CMK (cell line): ENCODE data around the gene HEXIM2.
"Not testable (repeated sequence)": the region's sequence is repeated elsewhere in the genome, so short reads cannot be mapped to it uniquely, and the experiment has no call there.

Experiments
- DNase-seq: peaks from one replicate; pipeline ENCODE4 v3.0.0-alpha.2; 2010; ENCODE audit warnings: low read depth

HEXIM2 gene

DNA sequence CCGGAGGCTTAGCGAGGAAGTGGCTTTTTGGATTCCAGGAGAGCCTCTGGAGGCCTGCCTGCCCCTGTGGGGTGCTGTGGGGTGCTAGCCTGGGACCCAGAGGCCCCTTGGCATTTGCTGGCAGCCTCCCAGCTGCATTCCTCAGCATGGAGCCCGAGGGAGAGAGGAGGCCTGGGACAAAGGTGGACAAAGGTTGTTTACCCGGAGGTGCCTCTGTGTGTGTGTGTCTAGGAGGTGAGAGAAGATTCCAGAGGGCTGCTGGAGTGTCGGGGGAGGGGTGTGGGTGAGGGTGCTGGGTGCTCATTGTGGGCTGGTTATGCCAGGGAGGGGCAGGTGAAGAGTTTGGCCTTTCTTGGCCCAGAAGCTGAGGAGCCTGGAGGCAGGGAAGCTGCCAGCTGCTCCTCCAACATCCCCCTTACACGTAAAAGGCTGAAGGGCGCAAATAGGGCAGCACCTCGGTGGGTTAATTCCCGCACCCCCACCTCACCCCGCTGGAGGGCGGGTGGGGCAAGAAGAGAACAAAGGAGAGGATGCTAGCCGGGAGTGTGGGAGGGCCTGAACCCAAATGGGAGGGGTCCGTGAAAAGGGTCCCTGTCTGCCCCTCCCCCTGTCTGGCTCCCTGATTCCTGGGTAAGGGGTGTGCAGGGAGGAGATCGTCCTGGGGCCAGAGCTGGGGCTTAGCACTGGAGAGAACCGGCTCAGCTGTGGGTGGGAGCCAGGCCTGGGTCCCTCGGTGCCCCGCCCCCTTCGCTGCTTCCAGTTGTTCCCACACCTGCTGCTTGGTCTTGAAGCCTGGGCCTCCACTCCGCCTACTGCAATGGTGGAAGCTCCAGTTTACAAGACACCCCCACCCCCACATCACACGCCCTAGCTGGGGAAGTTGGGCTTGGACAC lies 9.9 kb downstream of the HEXIM2 start:
- DNase-seq, result no peak

DNA sequence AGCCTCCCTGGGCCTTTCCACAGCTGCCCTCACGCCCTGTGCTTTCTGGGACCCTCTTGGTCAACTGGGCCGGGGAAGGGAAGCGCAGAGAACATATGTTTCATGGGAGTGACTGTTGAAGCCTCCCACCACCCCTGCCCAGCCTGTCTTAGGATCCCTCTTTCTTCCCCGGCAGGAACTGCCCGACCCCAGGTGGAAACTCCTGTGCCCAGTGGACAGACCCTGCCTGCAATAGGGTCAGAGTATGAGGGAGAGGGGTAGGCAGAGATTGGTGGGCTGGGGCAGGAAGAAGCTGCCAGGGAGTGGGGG lies 10.5 kb downstream of the HEXIM2 start:
- DNase-seq, result no peak

DNA sequence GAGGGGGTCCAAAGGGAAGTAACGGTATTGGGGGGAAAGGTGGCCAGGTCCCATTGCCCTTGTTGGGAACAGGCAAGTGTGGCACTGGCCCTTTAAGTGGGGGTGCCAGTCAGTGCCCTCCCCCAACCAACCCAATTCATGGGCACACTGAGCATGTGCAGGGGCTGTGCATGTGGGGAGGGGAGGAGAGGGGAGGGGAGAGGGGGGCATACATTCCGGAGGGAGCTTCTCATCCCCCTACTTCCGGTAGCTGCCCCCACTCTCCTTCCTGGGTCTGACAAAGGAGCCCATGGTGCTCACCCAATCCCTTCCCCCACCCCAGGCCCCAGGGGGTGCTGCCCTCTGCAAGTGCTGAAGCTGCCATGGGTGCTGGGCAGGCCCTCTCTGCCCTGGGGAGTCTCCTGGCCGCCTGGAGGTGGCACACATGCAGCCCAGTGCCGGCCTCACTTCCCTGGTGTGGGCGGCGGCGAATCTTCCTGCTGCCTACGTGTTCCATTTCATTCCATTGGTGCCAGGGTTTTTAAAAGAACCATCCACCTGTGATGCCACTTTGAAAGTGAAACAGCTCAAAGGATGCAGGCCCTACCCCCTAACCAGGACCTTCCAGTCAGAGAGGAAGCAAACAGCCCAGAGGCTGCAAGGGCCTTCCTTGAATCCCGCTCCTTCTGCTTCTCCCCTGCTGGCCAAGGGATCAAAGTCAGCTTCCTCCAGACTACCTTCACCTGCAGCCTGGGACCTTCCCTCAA lies 11.0 kb downstream of the HEXIM2 start:
- no peak for DNase-seq

DNA sequence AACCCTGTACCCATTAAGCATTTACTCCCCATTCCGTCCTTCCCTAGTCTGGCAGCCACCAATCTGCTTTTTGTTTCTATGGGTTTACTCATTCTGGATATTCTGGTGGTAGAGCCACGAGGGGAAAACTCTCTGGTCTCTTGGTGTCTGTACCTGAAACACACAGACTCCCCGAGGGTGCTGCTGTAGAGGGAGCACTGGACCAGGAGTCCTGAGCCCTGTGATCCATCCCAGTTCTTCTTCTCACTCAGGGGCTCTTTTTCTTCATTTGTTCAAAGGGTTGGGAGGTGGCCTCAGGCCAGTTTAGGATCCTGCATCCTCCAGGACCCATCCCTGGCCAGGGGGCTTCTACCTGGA lies 14.1 kb downstream of the HEXIM2 start:
- no peak for DNase-seq

DNA sequence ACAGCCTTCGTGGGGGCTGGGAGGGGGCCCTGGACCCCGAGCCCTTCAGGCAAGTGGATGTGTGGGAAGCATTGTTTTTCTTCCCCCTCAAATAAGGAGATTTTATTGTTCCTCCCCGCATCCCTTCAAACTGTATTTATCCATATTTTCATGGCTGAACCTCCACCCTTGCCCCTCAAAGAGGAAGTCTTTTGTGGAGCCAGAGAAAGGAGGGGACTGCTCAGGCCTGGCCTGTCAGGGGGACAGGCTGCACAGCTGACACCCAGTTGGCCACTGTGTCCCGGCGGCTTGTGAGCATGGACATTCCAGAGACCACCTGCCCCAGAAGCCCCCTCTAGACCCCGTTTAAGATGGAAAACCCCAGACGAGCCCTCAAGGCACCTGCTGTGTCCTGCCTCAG lies 15.9 kb downstream of the HEXIM2 start:
- no peak for DNase-seq

DNA sequence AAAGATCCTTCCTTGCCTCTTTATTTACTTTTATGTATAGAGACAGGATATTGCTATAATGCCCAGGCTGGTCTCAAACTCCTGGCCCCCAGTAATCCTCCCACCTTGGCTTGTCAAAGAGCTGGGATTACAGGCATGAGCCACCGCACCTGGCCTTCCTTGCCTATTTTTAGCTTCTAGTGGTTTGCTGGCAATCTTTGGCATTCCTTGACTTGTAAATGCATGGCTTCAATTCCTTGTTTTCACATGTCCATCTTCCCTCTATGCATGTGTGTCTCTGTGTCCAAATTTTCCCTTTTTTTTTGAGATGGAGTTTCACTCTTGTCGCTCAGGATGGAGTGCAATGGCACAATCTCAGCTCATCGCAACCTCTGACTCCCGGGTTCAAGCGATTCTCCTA lies 22.5 kb downstream of the HEXIM2 start:
- no peak for DNase-seq

DNA sequence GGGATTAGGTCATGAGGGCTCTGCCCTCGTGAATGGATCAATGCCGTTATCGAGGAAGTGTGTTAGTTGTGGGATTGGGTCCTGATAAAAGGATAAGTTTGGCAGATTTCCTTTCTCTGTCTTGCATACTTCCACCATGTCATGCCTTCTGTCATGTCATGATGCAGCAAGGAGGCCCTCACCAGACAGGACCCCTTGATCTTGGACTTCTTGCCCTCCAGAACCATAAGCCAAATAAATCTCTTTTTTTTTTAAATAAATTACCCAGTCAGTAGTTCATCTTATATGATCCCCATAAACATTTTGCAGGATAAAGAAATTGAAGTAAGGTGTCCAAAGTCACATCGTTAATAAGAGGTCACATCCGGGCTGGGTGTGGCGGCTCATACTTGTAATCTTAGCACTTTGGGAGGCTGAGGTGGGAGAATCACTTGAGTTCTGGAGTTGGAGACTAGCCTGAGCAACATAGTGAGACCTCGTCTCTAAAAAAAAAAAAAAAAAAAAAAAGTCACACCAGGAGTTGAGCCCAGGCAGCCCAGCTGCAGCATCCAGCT lies 25.2 kb downstream of the HEXIM2 start:
- no peak for DNase-seq

DNA sequence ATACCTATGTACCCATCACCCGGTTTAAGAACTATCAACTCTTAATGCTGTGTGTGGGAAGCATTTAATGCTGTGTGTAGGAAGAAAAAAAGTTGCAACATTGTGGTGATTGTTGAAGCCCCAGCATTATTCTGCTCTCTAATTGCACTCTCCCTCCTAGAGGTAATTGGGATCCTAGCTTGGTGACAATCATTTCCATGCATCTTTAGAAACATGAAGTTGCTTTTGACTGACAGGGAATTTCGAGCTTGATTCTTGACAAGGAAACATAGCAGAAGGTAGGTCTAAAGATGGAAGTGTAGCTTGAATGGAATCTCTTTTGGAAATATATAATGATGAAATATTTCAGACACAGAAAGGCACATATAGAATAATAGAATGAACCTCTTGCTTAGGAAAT lies 27.3 kb downstream of the HEXIM2 start:
- DNase-seq, result no peak

DNA sequence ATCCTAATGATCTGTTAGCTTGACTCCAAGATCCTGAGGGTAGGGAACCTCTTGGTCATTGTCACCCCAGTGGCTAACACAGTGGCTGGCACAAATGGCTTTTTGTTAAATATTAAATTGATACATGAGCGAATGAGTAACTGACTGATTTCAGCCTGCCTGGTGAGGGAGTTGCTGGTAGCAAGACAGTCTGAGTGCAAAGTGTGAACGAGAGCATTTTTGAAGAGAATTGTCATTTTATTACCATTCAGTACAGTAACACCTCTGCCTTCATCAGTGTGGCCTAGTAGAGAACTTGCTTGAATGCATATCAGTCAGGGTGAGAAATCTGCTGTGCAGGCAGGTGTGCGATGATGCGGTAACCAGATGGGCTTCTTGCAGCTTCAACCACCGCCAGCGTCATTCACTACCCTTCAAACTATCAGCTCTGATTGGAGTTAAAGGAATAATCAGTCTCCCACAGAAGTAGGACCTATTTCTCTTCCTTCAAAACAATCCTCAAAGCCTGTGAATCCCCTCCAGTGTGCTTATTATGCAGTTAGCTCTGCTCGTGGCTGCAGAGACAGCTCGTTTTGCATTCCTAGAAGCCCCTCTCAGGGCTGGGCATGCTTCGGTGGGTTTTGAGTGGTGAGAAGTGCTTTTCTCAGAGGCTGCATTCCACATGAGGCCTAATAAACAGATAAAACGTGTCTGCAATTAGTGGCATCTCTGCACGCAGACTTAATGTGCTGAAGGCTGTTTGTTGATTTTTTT lies 29.0 kb downstream of the HEXIM2 start:
- no peak for DNase-seq

DNA sequence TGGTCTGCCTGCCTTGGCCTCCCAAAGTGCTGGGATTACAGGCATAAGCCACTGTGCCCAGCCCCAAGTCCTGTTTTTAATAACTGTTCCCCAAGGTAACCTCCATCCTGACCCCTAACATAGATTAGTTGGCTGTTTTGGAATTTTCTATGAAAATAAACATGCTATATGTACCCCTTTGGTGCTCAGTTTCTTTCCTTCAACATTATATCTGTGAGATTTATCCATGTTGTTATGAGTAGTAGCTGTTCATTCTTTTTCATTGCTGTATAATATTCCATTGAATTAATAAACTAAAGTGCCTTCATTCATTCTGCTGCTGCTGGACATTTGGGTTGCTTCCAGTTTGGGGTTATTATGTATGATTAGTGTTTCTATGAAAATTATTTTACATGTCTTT lies 33.7 kb downstream of the HEXIM2 start:
- DNase-seq, result no peak

DNA sequence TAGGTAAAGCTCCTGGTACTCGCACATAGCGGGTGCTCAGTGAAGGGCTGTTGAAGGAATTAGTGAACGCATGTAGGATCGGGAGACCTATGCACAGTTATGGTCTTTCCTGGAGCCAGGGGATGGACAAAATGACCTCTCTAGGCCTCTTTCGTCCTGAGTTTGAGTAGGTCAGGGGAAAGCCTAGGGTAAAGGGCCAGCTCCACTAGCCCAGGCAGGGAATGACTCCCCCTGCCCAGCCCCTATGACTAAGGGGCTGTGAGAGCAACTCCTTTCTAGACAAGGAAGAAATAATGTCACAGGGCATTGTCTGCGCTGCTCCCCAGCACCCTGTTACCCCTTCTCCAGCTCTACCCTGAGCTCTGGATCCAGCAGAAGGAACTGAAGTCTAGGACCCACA lies 35.4 kb downstream of the HEXIM2 start:
- no peak for DNase-seq

DNA sequence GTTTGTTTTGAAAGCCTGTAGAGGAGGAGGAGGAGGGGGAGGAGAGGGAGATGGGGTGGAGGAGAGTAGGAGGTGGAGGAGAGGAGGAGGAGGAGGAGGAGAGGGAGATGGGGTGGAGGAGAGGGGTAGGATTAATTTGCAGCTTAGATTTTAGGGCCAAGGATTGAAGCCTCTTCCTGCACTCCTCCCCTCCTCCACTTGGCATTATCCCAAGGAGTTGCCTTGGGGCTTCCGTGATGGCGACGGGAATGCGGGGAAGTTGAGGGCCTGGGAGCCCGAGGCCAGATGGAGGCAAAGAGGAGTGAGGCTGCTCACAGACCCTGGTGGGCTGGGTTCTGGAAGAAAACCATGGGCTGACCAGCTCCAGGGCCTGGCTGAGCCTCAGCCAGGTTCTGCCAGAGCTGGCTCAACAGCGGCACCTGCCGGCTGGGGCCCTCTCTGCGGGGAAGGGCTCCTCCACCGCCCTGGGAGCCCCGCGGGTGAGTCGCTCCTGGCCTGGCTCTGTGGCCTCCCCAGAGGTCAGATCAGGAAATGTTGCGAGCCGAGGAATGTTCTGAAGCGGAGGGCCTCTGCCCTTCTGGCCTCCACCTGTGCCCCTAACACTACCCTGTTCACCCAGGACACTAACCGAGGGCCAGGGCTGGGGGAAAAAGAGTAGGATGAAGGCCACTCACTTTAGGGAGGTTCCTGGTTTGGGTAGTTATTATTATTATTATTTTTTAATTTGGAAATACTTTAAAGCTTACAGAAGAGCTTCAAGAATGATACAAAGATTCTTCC lies 36.1 kb downstream of the HEXIM2 start:
- peak; percentile 77 for DNase-seq

DNA sequence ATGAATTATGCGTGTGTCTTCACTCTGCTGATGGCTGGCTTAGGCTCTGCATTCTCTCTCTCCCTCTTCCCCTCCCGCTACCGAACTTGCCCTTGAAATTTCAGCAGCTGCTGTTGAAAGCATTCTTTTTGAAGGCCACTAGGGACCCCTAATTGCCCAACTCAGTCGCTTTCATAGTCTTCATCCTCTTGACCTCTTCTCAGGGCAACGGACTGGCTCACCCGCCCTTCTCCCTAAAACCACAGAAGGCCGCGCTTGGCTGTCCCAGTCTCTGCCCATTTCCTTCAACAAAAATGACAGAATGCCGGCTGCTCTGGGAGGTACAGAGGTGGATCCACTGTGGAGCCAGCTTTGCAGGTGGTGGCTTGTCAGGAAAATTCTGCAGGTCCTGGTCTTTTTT lies 39.0 kb downstream of the HEXIM2 start:
- DNase-seq, result no peak

DNA sequence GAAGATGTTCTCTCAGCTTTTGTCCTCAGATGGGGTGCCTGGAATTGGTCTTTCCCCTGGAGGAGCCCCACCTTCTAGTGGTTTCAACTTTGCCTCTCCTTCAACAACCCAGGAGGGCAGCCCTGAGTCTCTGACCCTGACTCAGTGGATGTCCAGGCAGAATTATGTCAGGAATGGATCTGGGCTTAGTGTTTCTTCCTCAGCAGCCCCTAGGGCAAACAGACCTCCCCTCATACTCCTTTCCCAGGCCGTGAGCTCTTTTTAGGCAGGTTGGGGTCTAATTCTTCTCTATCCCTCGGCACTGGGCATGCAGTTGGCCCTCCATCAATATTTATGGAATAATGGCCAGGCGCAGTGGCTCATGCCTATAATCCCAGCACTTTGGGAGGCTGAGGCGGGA lies 39.8 kb downstream of the HEXIM2 start:
- no peak for DNase-seq

DNA sequence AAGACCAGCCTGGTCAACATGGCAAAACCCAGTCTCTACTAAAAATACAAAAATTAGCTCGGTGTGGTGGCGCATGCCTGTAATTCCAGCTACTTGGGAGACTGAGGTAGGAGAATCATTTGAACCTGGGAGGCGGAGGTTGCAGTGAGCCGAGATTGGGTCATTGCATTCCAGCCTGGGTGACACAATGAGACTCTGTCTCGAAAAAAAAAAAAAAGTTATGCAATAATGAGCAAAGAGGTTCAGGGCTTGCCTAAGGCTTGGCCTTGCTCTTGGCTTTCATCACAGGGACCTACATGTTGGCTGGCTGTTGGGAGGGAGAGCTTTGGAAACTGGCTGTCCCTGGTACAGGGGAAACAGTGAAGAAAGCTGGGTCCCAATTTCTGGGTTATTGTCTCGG lies 40.2 kb downstream of the HEXIM2 start:
- DNase-seq, result not testable (repeated sequence)

DNA sequence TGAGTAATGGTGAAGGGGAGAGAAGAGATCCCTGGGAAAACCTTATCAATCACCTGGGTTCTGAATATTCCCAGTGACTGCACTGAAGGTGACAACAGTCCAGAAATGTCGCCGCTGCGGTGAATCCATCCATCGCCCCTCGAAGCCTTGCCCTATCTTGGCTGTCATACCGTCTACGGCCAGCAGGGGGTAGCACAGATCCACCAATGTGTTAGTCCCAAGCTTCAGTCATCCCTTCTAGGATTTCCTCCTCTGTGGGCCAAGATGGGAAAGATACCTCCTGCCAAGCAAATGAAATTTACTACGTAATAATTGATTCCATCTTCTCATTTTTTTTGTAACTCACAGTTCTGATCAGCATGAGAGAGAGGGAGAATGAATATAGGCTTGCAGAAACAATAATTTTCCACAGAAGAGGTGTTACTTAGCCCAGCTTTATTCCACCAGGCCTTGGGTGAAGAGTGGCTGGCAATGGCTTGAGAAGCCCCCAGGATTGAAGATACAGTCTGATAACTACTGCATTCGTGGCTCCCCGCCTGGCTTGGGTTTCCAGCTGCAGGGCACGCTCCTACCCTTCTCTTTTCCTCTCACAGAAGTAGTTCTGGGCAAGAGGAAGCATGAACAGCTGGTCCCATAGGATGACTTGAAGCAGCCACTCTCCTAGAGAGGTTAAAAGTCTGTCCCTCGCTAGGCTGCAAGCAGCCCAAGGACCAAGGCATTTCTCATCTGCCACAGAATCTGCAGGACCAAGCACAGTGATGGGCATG lies 57.4 kb downstream of the HEXIM2 start:
- no peak for DNase-seq
